SHP77 (cell line): ENCODE data around the gene EPB41L2.
"Not testable (repeated sequence)": the region's sequence is repeated elsewhere in the genome, so short reads cannot be mapped to it uniquely, and the experiment has no call there.

Source experiments
- DNase-seq, 2 experiments: peaks; one replicate each; lab custom pipeline; 2025; lab: John Stamatoyannopoulos, UW

EPB41L2 gene

GRCh38 chr6:131063028-131063763 lies at the start of gene EPB41L2:
TSS of gene EPB41L2 (minus strand) at chr6:131063245. CDS start at chr6:130956485, 106,760 bp downstream.
- DNase-seq: peak; percentile 44 to 59

- no peak for DNase-seq
Observed at GRCh38 chr6:131112249-131112648, 49.2 kb upstream of the EPB41L2 start.

DNA sequence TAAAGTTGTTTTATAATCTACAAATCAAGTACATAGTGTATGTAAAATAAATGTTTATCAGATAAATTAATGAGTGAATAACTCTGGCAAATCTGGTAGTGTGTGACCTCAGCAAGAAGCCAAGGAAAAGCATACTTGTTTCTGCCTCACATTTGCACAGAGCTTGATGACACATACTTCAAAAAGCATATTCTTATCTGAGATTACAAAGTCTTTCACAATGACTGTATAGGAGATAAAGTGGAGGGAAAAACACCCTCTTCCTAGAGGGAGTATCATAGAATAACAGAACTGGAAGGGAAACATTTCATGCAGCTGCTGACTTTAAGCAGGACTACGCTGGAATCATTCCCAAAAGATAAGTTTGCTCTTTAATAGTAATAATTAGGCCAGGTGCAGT lies 44.1 kb upstream of the EPB41L2 start:
- DNase-seq: no peak

GRCh38 chr6:131103901-131104300 lies 40.9 kb upstream of the EPB41L2 start:
- no peak for DNase-seq

- DNase-seq: no peak
Observed at GRCh38 chr6:131103296-131103695, 40.3 kb upstream of the EPB41L2 start.

DNA sequence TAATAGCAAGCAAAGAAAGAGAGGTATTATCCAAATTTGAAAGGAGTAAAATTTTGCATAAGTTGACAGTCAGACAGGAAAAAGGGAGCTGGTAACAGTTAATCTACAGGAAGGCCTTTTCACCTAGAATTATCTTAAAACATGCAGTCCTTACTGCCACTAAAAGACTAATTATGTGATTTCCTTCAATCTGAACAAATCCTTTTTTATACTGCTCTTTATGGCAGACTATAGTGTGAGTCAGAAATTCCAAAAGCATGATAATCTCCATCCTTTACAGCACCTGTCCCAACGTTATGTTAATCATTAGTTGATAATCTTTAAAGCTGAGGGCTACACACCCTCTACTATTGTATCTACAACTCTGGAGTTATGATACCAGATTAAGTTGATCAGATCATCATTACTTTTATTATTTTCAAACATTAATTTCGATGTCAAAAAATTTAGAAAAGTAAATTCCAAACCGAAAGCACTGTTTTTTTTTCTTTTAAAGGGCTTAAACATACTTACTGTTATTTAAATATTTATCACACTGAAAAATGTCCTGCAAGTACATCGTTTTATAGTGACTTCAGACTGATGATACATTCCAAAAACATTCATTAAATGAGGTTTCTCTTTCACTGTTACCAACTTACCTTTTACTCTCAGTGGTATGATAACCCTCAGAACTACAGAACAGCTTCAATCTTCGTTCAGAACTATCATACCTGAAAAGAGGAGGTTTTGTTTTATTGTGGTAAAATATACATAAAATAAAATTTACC lies 39.1 kb upstream of the EPB41L2 start:
- DNase-seq: no peak

DNA sequence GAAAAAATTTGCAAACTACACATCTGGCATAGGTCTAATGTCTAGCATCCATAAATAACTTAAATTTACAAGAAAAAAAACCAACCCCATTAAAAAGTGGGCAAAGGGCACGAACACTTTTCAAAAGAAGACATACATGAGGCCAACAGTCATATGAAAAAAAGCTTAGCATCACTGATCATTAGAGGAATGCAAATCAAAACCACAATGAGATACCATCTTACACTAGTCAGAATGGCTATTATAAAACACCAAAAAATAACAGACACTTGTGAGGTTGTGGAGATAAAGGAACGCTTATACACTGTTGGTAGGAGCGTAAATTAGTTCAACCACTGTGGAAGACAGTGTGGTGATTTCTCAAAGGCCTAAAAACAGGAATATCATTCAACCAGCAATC lies 33.7 kb upstream of the EPB41L2 start:
- no peak for DNase-seq

GRCh38 chr6:131093334-131093733 lies 30.3 kb upstream of the EPB41L2 start:
- DNase-seq: no peak

DNA sequence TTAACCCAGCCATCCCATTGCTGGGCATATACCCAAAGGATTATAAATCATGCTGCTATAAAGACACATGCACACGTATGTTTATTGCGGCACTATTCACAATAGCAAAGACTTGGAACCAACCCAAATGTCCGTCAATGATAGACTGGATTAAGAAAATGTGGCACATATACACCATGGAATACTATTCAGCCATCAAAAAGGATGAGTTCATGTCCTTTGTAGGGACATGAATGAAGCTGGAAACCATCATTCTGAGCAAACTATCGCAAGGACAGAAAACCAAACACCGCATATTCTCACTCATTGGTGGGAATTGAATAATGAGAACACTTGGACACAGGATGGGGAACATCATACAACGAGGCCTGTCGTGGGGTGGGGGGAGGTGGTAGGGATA lies 28.9 kb upstream of the EPB41L2 start:
- not testable (repeated sequence) for DNase-seq

DNA sequence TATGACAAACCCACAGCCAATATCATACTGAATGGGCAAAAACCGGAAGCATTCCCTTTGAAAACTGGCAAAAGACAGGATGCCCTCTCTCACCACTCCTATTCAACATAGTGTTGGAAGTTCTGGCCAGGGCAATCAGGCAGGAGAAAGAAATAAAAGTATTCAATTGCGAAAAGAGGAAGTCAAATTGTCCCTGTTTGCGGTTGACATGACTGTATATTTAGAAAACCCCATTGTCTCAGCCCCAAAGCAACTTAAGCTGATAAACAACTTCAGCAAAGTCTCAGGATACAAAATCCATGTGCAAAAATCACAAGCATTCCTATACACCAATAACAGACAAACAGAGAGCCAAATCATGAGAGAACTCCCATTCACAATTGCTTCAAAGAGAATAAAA lies 27.3 kb upstream of the EPB41L2 start:
- DNase-seq: not testable (repeated sequence)

- no peak for DNase-seq
Observed at GRCh38 chr6:131084982-131085381, 21.9 kb upstream of the EPB41L2 start.

DNA sequence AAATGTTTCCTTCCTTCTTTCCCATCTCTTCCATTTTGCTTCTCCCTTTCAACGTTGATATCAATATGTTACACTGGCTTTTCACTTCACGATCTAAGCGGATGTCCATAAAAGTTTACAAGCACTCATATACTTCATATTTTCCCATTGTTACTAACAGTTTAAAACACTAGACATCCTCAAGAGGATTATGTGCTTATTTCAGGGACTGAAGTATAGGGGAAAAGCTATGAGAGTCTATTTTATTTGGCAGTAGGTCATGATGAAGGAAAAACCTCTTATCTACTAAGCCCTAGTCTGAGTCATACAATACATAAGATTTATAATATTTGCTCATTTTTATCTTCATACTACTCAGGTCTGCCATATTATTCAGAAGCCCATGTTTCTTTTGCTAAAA lies 20.6 kb upstream of the EPB41L2 start:
- no peak for DNase-seq

GRCh38 chr6:131082335-131082734 lies 19.3 kb upstream of the EPB41L2 start:
- no peak for DNase-seq

GRCh38 chr6:131080084-131080483 lies 17.0 kb upstream of the EPB41L2 start:
- no peak for DNase-seq

DNA sequence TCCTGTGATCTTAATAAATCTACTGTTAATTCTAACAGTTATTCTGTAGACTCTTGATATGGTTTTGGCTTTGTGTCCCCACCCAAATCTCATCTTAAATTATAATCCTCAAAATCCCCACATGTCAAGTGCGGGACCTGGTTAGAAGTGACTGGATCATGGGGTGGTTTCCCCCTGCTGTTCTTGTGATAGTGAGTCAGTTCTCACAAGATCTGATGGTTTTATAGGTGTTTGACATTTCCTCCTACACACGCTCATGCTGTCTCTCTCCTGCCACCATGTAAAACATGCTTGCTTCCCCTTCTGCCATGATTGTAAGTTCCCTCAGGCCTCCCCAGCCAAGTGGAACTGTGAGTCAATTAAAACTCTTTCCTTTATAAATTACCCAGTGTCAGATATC lies 10.5 kb upstream of the EPB41L2 start:
- no peak for DNase-seq

- DNase-seq: no peak
Observed at GRCh38 chr6:131070061-131070460, 7.0 kb upstream of the EPB41L2 start.

DNA sequence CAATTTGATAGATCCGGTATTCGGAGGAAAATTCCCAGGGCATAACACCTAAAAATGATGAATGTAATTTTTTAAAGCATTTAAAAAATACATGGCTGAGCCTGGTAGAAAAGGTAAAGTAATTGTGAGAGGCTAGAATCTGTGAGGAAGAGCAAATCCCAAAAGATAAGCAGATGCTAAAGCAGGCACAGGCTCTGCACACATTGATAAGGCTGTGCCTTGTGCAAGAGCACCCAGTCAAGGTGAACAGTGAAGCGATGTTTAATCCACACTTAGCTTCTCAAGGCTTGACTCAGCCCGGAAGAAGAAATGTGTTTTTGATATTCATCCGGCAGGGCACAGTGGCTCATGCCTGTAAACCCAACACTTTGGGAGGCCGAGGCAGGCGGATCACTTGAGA lies 5.1 kb upstream of the EPB41L2 start:
- no peak for DNase-seq

DNA sequence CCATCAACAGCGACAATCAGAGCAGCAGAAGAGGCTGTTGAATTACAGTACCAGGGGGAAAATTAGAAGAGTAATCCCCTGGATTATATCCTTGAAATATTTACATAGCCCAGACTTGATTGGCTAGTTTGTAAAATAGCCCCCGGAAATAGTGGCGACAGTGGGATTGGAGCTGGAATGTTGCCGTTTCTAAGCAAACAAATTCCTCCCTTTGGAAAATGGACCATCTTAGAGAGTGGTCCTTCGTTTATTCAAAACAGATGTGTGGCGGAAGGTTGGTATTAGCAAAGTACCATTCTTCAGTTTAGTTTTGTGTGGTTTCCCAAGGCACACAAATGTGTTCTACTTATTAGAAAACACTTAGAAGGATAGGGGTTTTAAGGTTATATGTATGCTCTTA lies 4.5 kb upstream of the EPB41L2 start:
- no peak for DNase-seq

- no peak for DNase-seq
Observed at GRCh38 chr6:131065824-131066171, 2.8 kb upstream of the EPB41L2 start.

GRCh38 chr6:131065112-131065823 lies 2.2 kb upstream of the EPB41L2 start:
- DNase-seq: no peak

GRCh38 chr6:131063764-131064272 lies 773 bp upstream of the EPB41L2 start:
- no peak for DNase-seq

GRCh38 chr6:131062241-131063027 lies 611 bp downstream of the EPB41L2 start:
- DNase-seq: no peak
